Endothelial cell of umbilical vein (primary cell): ENCODE measurements around the gene NCAPG2. TPM values are rescaled to one million over a fixed set of nuclear protein-coding genes. Genes with fewer than 3 reads are reported as not detected.

Source experiments
- BruUV-seq: library from RNA; stranded (reverse); fragments of 400-500 nt; replicated peaks from 2 replicates; lab custom pipeline; 2021; lab: Mats Ljungman, UMichigan
- CTCF ChIA-PET: fragments of 300-600, 350-600 bp; sonication (Branson Sonifier 250); formaldehyde crosslinking; loops from one replicate; lab custom pipeline; 2021; ENCODE audit warnings: antibody characterized with exemption, inconsistent platforms; lab: Charles Lee
- POLR2A ChIA-PET: fragments of 300-600, 350-600 bp; sonication (Branson Sonifier 250); formaldehyde crosslinking; loops from one replicate; lab custom pipeline; 2021; ENCODE audit warnings: antibody characterized with exemption, inconsistent platforms; lab: Charles Lee
- DNase-seq: peaks from one replicate; pipeline ENCODE4 v3.0.0-alpha.2; 2011; ENCODE audit warnings: low read depth, low spot score
- FAIRE-seq: peaks from 2 replicates; lab custom pipeline; 2011; peaks lifted over from hg19 to GRCh38; lab: Jason Lieb, UNC
- H2AFZ ChIP-seq: 2 replicates; pipeline ENCODE4 v1.6.0; 2012; ENCODE audit warnings: low read depth, low read length, control low read depth, inconsistent platforms
- H3K27ac ChIP-seq: 2 replicates; pipeline ENCODE4 v1.5.1; 2011; ENCODE audit warnings: low read depth, mild to moderate bottlenecking, control low read depth, low read length, moderate library complexity; ENCODE audit not compliant: insufficient read depth
- H3K27me3 ChIP-seq, 2 experiments: 2 replicates each; pipeline versions ENCODE4 v1.6.0 to v1.6.1; 2011; ENCODE audit warnings: low read length in 2 of 2, mixed read lengths in 1 of 2; ENCODE audit not compliant: control insufficient read depth in 2 of 2, insufficient read depth in 2 of 2
- H3K36me3 ChIP-seq, 2 experiments: 2 replicates in 1 of 2; 3 replicates in 1 of 2; pipeline ENCODE4 v1.5.1; 2011; ENCODE audit warnings: low read length in 2 of 2, mild to moderate bottlenecking in 1 of 2, moderate library complexity in 1 of 2; ENCODE audit not compliant: control insufficient read depth in 2 of 2, insufficient read depth in 2 of 2; ENCODE audit errors: extremely low read depth in 1 of 2
- H3K4me1 ChIP-seq: 3 replicates; pipeline ENCODE4 v1.5.1; 2011; ENCODE audit warnings: mild to moderate bottlenecking, low read length; ENCODE audit not compliant: control insufficient read depth, insufficient read depth; ENCODE audit errors: extremely low read depth
- H3K4me2 ChIP-seq: 2 replicates; pipeline ENCODE4 v1.6.1; 2011; ENCODE audit warnings: low read length, control low read depth, mixed read lengths; ENCODE audit not compliant: insufficient read depth
- H3K4me3 ChIP-seq, 3 experiments: fragments of 200-600 bp in 1 of 3; sonication (generic), shearing (Covaris generic) in 1 of 3; replicated peaks in 1 of 3; 2 replicates each; pipeline ENCODE4 v1.5.1; 2011 to 2016; ENCODE audit warnings: control low read depth in 3 of 3, low read length in 3 of 3, mild to moderate bottlenecking in 2 of 3, inconsistent platforms in 1 of 3, low read depth in 1 of 3, moderate library complexity in 1 of 3; ENCODE audit not compliant: insufficient read depth in 1 of 3
- H3K79me2 ChIP-seq: 2 replicates; pipeline ENCODE4 v1.6.0; 2012; ENCODE audit warnings: low read length, inconsistent platforms; ENCODE audit not compliant: control insufficient read depth, insufficient read depth
- H3K9ac ChIP-seq: replicated peaks from 2 replicates; pipeline ENCODE3; 2011; ENCODE audit warnings: low read length, control low read depth; ENCODE audit not compliant: insufficient read depth; ENCODE audit errors: extremely low read depth
- H3K9me1 ChIP-seq: replicated peaks from 3 replicates; pipeline ENCODE4 v1.6.0; 2011; ENCODE audit warnings: mild to moderate bottlenecking, low read length; ENCODE audit not compliant: control insufficient read depth, insufficient read depth; ENCODE audit errors: extremely low read depth
- H3K9me3 ChIP-seq: replicated peaks from 2 replicates; pipeline ENCODE4 v1.5.1; 2012; ENCODE audit warnings: low read length, inconsistent platforms; ENCODE audit not compliant: control insufficient read depth, insufficient read depth
- H4K20me1 ChIP-seq: replicated peaks from 2 replicates; pipeline ENCODE3; 2011; ENCODE audit warnings: mild to moderate bottlenecking, low read length; ENCODE audit not compliant: control insufficient read depth, insufficient read depth; ENCODE audit errors: extremely low read depth
- EZH2 ChIP-seq: IDR thresholded peaks from 2 replicates; pipeline ENCODE4 v1.6.1; 2012; ENCODE audit warnings: borderline replicate concordance, low read depth, mild to moderate bottlenecking, moderate library complexity, low read length, inconsistent platforms; ENCODE audit not compliant: severe bottlenecking
- FOS ChIP-seq: IDR thresholded peaks from 2 replicates; pipeline ENCODE4 v1.6.1; 2011; ENCODE audit warnings: mild to moderate bottlenecking, low read length, moderate library complexity, borderline replicate concordance; ENCODE audit not compliant: insufficient read depth
- GATA2 ChIP-seq: IDR thresholded peaks from 2 replicates; pipeline ENCODE4 v1.7.0; 2011; ENCODE audit warnings: low read depth, mild to moderate bottlenecking, moderate library complexity, mixed read lengths, low read length; ENCODE audit not compliant: insufficient read length, insufficient read depth
- JUN ChIP-seq: IDR thresholded peaks from 2 replicates; pipeline ENCODE4 v1.6.1; 2011; ENCODE audit warnings: borderline replicate concordance, low read depth; ENCODE audit not compliant: insufficient read length, insufficient read depth
- MYC ChIP-seq: IDR thresholded peaks from one replicate; pipeline ENCODE4 v1.6.1; 2011; ENCODE audit warnings: mild to moderate bottlenecking, low read depth, low read length
- POLR2A ChIP-seq: IDR thresholded peaks from 2 replicates; pipeline ENCODE4 v1.6.1; 2012; ENCODE audit warnings: low read depth, mild to moderate bottlenecking, control low read depth, low read length
- POLR2AphosphoS5 ChIP-seq: IDR thresholded peaks from 2 replicates; pipeline ENCODE4 v1.6.1; 2012; ENCODE audit warnings: low read depth, mild to moderate bottlenecking, control low read depth, low read length, moderate library complexity; ENCODE audit not compliant: insufficient read depth
- dilution Hi-C: fragments of 300-500 bp; cut with MboI; formaldehyde crosslinking; loops from one replicate; pipeline ENCODE4 v1.15.0; 2019; ENCODE audit warnings: low sequenced_read_pairs; ENCODE audit not compliant: extremely low pct_ligation_motif_present
- intact Hi-C: fragments of 100-400 bp; cut with micrococcal nuclease; formaldehyde crosslinking; loops from one replicate; pipeline ENCODE4 v1.10.0; 2022
- polyA plus RNA-seq, 4 experiments: library from polyadenylated mRNA; depleted of rRNA in 3 of 4; stranded (reverse) in 3 of 4; unstranded in 1 of 4; fragments of >200 nt; gene quantifications; 2 replicates each; pipeline versions ENCODE4 v1.2.1 to v1.2.3, GENCODE V29; 2011 to 2012; ENCODE audit warnings: missing spikeins in 1 of 4
- total RNA-seq: library from RNA; stranded (reverse); gene quantifications from 2 replicates; pipeline ENCODE4 v1.2.3, GENCODE V29; 2021
- TF ChIP-seq, protein P1 (sequence below), 2 donors: IDR thresholded peaks; 1 replicate in 1 of 2; 2 replicates in 1 of 2; pipeline ENCODE4 v1.5.1; 2011; ENCODE audit warnings: low read length in 2 of 2, mild to moderate bottlenecking in 2 of 2, moderate library complexity in 2 of 2, control low read depth in 1 of 2, inconsistent platforms in 1 of 2, low read depth in 1 of 2; ENCODE audit not compliant: insufficient read depth in 1 of 2; ENCODE audit errors: extremely low read depth in 1 of 2
- TF ChIP-seq, protein P2 (sequence below): IDR thresholded peaks from 2 replicates; pipeline ENCODE4 v1.6.1; 2011; ENCODE audit not compliant: insufficient read depth, insufficient read length

Gene NCAPG2
- total and polyA plus RNA-seq, 2 donors (not counting 3 experiments of a cell fraction or from before 2014, with no cell fraction given), result 19.2 to 62.3 TPM

DNA sequence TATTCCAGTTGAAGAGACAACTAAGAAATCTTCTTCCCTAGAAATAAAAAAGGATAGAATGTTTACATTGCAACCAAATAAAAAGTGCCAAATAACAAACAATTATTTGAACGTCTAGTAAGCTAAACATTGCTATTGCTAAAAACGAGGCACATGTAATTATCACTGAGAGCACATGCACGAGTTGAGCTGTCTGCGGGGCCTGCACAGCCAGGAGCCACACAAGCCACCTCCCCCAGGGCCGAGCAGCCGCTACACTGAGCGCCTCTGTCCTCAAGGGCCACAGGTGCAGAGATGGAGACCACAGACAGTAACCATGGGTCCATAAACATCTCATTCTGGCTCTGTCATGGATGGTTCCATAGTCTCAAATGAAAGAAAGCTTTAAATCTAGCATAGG, 17.2 kb downstream of the NCAPG2 start:
- intact Hi-C loops, result no loop called here
- FAIRE-seq (no peak), DNase-seq (no peak)
- peaks cover 0 to 20% of the 10 kb centered on the region in 2 experiments for H3K36me3 ChIP-seq
- CTCF ChIA-PET, result interaction anchor here (1.1 kb wide), 1 partner anchor 290 kb away, joined by 3 read pairs; no protein-coding TSS in a partner anchor
- no peaks in the 10 kb centered on the region for H3K9me1 ChIP-seq
- H2AFZ ChIP-seq, result no peak overlapping the region
- H3K27ac ChIP-seq, result no peak overlapping the region
- H3K4me2 ChIP-seq, result no peak overlapping the region
- dilution Hi-C loops, result no loop called here
- H3K9me3 ChIP-seq, result no peaks in the 10 kb centered on the region
- H3K9ac ChIP-seq, result no peak overlapping the region
- H3K4me3 ChIP-seq, result no peak overlapping the region
- POLR2A ChIA-PET, result no interaction called here
- TF ChIP-seq POLR2A (no peak), MYC (no peak), FOS (no peak), JUN (no peak), EZH2 (no peak), GATA2 (no peak), POLR2AphosphoS5 (no peak)
- TF ChIP-seq, protein P1, sequence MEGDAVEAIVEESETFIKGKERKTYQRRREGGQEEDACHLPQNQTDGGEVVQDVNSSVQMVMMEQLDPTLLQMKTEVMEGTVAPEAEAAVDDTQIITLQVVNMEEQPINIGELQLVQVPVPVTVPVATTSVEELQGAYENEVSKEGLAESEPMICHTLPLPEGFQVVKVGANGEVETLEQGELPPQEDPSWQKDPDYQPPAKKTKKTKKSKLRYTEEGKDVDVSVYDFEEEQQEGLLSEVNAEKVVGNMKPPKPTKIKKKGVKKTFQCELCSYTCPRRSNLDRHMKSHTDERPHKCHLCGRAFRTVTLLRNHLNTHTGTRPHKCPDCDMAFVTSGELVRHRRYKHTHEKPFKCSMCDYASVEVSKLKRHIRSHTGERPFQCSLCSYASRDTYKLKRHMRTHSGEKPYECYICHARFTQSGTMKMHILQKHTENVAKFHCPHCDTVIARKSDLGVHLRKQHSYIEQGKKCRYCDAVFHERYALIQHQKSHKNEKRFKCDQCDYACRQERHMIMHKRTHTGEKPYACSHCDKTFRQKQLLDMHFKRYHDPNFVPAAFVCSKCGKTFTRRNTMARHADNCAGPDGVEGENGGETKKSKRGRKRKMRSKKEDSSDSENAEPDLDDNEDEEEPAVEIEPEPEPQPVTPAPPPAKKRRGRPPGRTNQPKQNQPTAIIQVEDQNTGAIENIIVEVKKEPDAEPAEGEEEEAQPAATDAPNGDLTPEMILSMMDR (IDR thresholded peaks at IDR 0.05; ENCODE audit: extremely low read depth in 1 of 2, insufficient read depth in 1 of 2, low read depth in 1 of 2, low read length in 2 of 2), result no peak
- TF ChIP-seq, protein P2, sequence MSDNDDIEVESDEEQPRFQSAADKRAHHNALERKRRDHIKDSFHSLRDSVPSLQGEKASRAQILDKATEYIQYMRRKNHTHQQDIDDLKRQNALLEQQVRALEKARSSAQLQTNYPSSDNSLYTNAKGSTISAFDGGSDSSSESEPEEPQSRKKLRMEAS, result no peak
- BruUV-seq, result no TSS peak
- no peaks in the 10 kb centered on the region for H4K20me1 ChIP-seq
- H3K79me2 ChIP-seq, result peaks cover 4% of the 10 kb centered on the region
- H3K4me1 ChIP-seq, result peaks cover 9% of the 10 kb centered on the region
- no peaks in the 10 kb centered on the region for H3K27me3 ChIP-seq
